Bone marrow (tissue), 2 donors: Measurements from ENCODE around the gene KLF1.
A peak's percentile ranks its signal among the peaks of the same experiment; 100 is the strongest.
"Not testable (repeated sequence)": the region's sequence is repeated elsewhere in the genome, so short reads cannot be mapped to it uniquely, and the experiment has no call there.

Source experiments
- DNase-seq, 2 donors: peaks; one replicate each; lab custom pipeline; 2025; lab: John Stamatoyannopoulos, UW

The KLF1 gene

DNA sequence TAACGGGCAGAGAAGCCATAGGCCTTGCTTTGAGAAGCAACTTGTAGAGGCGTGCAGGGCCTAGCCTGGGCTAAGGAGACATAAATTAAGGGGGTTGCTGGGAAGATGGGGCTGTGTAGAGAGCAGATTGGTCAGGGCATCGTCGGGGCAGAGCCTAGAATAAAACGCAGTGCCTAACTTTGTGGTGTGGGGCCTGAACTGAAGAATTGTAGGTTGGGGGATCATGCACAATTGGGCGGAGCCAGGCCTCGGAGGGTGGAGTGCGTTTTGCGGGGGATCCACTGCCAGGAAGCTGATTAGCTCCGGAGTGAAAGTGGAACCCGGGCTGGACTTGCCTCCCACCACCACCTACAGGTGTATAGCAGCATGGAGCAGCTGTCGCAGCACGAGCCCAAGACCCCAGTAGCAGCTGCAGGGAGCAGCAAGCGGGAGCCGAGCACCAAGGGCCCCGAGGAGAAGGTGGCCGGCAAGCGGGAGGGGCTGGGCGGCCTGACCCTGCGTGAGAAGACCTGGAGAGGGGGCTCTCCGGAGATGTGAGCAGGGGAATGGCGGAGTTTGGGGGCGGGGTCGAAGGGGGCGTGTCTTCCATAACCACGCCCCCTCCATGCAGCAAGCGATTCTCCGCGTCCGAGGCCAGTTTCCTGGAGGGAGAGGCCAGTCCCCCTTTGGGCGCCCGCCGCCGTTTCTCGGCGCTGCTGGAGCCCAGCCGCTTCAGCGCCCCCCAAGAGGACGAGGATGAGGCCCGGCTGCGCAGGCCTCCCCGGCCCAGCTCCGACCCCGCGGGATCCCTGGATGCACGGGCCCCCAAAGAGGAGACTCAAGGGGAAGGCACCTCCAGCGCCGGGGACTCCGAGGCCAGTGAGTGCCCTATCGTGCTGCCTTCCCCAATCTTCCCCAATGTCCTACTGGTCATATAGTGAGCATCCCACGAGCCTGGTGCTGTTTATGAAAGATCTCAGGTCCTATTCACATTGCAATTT, 19.6 kb downstream of the KLF1 start:
- peak; percentile 28 to 65 for DNase-seq

DNA sequence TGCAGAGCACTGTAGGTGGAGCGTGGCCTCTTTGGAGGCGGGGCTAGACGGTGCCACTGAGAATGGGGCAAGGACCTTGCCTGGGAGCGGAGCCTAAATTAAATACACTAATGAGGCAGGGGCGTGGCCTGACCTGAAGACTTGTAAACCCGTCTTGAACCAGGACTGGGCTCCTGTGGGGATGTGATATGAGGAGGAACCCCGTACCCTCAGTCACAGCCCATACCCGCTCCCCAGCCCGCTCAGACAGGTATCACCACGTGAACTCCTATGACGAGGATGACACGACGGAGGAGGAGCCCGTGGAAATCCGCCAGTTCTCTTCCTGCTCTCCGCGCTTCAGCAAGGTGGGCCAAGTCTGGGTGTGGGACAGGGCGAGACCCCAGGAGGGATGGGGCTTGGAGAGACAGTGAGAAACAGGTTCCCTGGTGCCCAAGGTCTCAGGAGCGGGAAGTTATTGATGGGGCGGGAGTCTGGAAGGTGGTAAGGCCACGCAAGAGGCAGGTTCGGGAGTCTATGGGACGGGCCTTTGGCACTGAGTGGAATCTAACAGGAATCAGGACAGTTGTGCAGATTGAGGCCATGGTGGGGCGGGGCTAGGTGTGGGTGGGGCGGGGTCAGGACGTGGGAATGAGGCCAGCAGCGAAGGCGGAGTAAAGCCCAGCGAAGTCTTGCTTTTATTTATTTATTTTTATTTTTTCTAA, 20.4 kb downstream of the KLF1 start:
- DNase-seq = no peak

DNA sequence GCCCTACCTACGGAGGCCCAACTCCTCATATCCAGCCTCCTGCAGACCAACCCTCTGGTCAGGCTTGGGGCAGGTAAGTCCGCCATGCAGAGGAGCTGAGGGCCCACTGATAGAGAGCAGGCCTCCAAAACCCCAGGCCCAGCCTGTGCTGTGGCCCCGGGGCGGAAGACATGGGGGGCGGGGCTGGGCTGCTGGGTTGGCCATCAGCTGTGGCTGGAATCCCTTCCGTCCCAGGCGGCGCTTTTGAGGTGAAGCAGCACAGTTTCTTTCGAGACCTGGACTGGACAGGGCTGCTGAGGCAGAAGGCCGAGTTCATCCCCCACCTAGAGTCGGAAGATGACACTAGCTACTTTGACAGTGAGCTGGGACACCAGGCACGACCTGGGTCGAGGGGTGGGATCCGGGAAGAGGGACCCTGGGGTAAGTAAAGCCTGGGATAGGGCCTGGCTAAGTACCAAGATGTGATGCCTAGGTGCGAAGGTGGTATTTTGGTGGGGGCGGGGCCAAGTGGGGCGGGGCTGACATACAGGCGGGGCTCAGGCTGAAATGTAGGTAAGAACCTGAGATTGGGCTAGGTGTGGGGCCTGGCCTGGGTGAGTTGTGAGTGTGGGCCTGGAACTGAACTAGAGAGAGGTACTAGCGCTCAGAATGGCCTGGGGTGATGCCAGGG, 21.1 kb downstream of the KLF1 start:
- no peak for DNase-seq

DNA sequence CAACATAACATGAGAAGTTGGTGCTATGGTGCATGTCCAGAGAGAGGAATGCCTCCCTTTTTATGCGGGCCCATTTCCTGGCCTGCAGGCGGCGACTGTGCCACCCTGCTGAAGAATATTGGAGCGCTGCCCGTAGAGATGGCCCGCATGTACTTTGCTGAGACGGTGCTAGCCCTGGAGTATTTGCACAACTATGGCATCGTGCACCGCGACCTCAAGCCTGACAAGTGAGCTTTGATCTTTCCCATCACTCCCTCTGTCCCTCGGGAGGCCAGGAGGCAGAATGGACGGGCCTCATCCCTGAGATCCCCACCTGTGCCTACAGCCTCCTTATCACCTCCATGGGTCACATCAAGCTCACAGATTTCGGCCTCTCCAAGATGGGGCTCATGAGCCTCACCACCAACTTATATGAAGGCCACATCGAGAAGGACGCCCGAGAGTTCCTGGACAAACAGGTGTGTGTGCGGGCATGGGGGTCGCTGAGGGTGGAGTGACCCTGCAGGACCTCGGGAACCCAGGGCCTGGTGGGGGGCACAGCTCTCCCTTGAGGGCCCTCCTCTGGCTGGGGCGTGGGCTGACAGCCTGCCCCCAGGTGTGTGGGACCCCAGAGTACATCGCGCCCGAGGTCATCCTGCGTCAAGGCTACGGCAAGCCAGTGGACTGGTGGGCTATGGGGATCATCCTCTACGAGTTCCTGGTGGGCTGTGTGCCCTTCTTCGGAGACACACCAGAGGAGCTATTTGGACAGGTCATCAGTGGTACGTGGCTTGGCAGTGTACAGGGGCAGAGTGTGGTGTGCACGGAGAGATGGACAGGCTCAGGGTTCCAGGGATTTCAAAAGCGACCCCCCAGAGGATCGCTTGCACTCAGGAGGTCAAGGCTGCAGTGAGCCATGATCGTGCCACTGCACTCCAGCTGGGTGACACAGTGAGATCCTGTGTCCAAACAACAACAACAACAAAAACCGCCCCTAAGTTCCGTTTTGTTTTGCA, 22.0 kb downstream of the KLF1 start:
- no peak for DNase-seq

DNA sequence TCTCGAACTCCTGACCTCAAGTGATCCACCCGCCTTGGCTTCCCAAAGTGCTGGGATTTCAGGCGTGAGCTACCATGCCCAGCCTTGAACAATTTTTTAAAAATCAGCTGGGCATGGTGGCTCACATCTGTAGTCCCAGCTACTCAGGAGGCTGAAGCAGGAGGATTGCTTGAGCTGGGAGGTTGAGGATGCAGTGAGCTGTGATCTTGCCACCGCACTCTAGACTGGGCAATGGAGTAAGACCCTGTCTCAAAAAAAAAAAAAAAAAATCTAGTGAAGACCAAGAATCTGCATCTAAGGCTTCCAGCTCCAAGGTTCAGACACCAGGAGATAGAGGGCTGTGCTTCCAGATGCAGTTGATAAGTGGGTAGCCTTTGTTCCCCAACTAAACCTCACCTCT, 22.9 kb downstream of the KLF1 start:
- no peak for DNase-seq

DNA sequence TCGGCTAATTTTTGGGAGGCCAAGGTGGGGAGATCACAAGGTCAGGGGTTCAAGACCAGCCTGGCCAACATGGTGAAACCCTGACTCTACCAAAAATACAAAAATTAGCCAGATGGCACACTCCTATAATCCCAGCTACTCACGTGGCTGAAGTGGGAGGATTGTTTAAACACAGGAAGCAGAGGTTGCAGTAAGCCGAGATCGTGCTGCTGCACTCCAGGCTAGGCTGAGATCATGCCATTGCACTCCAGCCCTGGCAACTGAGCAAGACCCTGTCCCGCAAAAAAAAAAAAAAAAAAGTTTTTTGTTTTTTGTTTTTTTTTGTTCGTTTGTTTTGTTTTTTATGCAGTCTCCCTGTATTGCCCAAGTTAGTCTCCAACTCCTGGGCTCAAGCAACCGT, 27.5 kb downstream of the KLF1 start:
- no peak for DNase-seq

DNA sequence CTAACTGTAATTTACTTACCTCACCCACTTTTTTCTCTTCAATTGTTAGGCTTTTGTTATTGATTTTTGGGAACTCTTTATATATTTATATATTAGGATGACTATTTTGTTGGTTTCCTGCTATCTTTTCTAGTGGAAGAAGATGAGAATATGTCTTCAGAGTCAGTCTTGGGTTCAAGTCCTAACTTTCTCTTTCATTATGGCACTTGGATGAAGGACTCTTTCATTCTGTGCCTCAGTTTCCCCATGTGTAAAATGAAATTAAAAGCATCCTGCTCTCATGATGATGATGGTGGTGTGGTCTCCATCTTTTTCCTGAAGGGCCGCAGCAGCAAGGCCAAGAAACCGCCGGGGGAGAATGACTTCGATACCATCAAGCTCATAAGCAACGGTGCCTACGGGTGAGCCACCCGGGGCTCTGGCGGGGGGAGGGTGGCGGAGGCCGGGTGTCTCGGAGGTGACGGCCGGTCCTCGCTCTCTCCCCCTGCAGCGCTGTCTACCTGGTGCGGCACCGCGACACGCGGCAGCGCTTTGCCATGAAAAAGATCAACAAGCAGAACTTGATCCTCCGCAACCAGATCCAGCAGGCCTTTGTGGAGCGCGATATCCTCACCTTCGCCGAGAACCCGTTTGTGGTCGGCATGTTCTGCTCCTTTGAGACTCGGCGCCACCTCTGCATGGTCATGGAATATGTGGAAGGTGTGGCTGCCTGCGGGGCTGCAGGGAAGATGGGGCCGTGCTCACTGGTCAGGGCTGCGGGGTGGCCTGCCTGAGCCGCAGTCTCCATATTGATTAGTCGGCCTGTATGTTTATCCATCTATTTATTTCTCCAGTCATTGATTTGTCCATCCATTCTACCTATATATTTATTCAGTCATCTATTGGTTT, 28.7 kb downstream of the KLF1 start:
- DNase-seq = no peak

DNA sequence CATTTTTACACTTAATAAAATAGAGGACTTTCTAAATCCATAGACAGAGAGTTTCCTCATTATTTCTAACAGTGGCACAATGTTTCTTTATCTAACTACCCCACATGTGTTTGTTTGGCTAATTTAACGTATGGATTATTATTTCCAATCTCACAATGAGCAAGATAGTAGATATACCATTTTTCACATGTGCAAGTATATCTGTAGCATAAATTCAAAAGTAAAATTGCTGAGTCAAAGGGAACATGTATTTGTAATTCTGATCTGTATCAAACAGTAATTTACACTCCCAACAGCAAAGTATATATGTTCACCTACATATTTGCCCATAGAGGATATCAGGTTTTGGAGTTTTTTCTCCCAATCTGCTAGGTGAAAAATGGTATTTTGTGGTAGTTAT, 30.3 kb downstream of the KLF1 start:
- no peak for DNase-seq

DNA sequence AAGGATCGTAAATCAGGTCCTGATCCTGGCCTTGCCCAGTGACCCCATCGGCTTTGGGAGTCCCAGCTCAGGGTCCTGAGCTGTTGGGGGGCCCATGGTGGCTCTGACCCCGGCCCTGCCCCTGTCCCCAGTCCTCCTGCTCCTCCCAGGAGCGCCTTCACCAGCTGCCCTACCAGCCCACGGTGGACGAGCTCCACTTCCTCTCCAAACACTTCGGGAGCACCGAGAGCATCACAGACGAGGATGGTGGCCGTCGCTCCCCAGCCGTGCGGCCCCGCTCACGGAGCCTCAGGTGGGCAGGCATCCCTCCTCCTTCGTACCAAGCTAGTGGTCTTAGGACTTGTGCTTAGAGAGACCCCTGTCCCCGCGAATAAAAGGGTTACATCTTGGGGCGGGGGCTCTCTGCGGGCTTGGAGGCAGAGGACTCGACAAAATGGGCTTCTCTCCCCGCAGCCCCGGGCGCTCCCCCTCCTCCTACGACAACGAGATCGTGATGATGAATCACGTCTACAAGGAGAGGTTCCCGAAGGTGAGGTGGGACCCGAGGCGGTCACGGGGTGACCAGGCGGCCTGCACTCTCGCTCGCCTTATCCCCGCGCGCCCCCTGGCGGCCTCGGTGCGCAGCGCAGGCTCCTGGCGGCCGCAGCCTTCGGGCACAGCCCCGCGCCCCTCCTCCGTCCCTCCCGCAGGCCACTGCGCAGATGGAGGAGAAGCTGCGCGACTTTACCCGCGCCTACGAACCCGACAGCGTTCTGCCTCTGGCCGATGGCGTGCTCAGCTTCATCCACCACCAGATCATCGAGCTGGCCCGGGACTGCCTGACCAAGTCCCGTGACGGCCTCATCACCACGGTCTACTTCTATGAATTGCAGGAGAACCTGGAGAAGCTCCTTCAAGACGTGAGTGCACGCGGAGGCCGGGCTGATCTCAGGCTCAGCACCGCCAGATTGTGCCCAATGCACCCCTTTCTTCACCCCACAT, 39.6 kb downstream of the KLF1 start:
- DNase-seq = peak; percentile 24 to 68

DNA sequence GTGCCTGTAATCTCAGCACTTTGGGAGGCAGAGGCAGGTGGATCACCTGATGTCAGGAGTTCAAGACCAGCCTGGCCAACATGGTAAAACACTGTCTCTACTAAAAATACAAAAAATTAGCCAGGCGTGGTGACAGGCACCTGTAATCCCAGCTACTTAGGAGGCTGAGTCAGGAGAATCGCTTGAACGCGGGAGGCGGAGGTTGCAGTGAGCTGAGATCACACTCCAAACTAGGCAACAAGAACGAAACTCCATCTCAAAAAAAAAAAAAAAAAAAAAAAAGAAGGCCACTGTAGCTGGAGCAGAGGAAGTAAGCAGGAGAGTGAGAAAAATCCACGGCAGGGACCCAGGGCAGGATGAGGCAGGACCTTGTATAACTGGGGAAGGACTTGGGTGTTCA, 40.4 kb downstream of the KLF1 start:
- DNase-seq = not testable (repeated sequence)

DNA sequence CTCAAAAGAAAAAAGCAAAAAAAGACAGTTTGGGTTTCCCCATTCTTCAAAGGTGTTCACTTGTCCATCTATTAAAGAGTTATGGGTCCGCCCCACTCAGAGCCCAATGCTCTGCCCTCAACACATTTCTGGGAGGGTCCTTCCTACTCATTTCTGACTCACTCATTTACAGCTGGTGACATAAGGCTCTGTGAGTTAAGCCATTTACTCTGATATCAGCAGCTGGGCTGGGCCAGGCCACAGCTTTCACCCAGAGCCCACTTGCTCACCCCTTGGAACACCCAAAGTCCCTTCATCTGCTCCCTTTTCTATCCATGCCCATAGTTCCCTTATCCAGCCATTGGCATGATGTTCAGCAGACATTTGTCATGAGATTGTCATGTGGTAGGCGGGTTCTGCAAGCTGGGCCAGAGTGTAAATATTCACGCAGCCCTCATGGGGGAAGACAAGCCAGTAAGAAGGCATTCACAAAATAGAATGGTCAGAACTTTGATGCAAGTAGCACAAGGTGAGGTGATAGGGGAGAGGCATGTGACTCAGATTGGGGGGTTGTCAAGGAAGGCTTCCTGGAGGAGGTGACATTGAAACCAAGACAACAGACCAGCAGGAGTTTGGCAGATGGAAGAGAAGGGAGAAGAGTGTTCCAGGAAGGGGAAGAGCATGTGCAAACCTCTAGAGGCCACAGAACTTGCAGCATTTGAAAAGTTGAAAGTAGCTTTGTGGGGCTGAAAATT, 42.8 kb downstream of the KLF1 start:
- DNase-seq = no peak

DNA sequence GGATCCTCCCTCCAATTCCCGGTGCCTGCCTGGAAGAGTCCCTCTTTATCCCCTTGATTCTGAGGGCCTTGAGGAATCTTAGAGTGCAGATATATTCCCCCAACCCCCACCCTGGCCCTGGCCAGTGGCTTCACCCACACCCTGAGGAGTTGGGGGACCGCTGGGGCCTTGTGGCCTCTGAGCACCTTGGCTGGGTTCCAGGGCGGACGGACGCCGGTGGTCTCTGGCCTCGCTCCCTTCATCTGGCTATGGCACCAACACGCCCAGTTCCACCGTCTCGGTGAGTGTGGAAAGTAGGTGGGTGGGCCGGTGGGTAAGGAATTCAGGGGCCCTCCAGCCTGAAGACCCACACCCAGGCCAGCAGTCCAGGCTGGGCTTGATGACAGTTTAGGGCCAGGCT, 43.7 kb downstream of the KLF1 start:
- no peak for DNase-seq

DNA sequence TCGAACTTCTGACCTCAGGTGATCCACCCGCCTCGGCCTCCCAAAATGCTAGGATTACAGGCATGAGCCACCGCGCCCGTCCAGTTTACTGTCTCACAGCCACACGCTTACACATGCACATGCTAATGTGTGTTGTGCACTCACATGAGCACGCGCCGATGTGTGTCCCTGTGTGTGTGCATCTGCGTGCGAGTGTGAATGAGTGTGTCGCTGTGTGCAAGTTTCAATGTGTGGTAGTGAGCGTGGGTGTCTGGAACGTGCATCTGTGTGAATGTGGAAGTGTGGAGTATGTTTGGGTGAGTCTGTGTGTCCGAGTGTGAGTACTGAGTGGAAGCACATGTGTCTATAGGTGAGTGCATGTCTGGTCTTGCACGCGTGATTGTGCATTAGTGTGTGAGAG, 44.5 kb downstream of the KLF1 start:
- no peak for DNase-seq

DNA sequence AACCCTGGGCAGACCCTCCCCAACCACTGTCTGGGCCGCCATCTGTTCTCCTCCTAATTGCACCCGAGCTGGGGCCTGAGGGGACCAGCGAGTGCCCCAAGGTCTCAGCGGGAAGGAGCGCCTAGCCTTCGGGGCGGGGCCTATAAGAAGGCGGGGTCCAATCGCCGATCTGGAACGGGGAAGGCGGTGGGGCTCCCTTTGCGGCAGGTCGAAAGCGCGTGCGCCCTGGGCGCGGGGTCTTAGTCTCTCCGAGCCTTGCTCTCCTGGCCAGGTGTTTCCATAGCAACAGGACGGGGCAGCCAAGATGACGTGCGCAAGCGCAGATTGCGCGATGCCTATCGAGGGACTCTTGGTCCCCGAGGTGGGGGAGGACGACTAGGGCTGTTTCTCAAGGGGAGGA, 45.9 kb downstream of the KLF1 start:
- DNase-seq = no peak

DNA sequence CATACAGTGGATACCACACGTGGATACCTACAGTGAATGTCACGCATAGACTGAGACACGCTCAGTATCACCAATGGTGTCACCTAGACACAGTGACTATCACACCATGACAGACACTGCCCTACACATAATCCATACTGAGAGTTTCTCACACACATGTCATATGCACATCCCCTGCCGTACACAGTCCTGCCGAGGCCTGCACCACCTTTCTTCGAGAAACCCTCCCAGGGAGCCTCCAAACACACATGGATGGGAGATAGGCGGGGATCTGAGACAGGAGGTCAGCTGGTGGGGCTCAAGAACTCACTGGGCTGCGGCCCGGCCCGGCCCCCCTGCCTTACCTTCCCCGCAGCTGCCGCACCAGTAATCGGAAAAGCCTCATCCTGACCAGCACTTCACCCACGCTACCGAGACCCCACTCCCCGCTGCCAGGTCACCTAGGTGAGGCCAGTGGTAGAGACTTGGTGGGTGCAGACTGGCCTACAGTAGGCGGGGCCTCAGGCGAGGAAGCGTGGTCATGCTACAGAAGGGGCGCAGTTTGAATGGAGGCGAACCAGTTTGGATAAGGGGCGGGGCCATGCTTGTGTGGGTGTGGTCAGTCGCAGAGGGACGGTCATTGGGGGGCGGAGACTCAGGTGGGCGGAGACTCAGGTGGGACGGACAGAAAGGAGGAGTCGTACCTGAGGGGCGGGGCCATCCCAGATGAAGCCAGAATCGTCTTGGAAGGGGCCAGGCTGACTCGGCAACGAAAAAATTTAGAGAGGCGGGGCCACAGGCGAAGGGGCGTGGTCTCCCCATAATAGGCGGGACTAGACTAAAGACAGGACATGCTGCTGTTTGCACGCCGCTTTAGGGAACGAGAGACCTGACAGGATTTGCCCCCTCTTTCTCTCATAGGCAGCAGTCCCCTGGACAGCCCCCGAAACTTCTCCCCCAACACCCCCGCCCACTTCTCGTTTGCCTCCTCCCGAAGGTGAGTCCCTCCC, 46.6 kb downstream of the KLF1 start:
- peak in 1 of 2 donors; percentile 23 for DNase-seq

DNA sequence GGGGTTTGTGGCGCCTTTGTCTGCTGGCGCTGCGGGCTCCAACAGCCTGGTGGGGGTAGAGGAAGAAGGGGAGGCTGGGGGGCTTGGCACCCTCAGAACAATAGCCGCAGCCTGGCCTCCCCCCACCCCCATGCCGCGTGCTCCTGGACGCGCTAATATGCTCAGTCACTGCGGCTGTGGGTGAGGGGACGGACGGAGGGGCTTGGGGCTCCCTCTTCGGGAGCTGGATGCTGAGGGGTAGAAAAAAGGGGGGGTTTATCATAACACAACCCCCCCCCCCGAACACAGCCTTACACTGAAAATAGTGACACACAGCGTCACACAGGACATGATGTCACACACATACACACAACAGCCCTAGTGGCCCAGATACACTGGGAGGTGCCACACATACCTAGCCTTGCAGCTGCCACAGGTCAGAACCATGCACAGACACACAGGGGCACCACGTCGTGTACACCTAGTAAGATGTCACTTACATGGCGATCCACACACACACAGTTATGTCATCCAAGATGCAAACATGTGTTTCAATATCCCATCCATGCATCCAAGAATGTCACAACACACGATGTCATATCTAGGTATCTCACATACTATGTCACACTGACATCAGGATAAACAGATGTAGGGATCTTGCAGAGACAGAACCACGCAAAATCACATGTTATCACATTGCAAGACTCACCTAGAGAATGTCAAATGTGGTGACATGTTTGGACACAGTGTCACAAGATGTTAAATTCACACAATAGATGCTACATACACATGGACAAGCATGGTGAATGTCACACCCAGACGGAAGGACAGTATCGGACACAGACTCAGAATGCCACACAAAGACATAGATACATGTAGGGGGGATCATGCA, 47.9 kb downstream of the KLF1 start:
- DNase-seq = no peak
